ENCODE data around the gene RPL27.
A peak's percentile ranks its signal among the peaks of the same experiment; 100 is the strongest.
"Not testable (repeated sequence)": the region's sequence is repeated elsewhere in the genome, so short reads cannot be mapped to it uniquely, and the experiment has no call there.

The RPL27 gene

DNA sequence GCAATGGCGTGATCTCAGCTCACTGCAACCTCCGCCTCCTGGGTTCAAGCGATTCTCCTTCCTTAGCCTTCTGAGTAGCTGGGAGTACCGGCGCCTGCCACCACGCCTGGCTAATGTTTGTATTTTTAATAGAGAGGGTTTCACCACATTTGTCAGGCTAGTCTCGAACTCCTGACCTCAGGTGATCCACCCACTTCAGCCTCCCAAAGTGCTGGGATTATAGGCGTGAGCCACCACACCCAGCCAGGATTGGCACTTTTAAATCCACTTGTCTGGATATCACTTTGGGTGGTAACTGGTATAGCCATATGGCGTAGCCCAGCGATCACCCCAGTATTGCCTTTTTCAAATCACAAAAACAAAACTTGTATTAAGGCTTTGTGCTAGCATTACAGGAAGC lies 4.3 kb upstream of the RPL27 start:
- DNase-seq: not testable (repeated sequence)

DNA sequence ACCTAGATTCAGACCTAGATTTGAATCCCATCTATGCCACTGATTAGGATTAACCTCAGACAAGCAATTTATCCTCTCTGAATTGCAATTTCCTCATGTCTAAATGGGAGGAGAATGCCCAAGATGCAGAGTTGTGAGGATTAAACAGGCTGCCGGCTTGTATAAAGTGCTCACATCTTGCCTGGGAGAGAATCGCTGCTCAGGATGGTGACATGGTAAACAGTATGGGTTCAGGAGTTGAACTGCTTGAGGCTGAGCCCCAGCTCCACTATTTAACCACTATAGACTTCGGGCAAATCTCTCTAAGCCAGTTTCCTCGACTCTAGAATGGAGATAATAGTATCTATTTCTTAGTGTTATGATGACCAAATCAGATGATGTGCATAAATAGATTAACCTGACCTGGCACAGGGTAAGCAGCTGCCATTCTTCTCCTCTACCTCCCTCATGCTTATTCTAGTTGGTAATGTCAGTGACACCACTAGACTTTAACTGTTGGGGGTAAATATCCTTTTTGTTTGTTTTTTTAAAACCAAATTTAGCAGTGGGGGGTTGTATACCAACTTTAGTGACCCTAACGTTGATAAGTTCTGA lies 732 bp upstream of the RPL27 start:
- DNase-seq: no peak

DNA sequence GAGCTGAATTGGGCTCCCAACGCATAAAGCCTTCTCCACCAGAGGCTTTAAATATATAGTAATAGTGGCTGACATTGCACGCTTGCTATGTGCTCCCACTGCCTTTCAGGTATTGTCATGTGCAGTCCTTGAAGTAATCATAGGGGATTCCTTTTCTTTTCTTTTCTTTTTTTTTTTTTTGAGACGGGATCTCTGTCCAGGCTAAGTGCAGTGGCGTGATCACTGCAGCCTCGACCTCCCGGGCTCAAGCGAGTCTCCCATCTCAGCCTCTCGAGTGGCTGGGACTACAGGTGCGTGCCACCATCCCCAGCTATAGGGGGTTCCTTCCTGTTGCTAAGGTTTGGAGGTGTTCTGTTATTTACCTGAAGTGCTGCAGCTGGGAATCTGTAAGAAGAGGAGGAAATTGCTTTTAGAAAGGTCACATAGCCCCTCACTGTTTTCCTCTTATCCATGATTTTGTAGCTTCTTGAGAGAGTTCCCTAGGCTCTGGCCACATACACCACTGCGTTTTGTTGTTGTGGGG lies 845 bp downstream of the RPL27 start:
- no peak for DNase-seq

DNA sequence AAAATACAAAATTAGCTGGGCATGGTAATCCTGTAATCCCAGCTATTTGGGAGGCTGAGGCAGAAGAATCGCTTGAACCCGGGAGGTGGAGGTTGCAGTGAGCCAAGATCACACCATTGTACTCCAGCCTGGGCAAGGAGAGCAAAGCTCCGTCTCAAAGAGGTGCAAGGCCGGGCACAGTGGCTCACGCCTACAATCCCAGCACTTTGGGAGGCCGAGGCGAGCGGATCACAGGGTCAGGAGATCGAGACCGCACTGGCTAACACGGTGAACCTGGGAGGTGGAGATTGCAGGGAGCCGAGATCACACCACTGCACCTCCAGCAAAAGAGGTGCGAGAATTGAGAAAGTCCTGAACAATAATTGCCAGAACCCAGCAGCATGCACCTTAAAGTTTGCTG lies 2.7 kb downstream of the RPL27 start:
- DNase-seq: not testable (repeated sequence)

DNA sequence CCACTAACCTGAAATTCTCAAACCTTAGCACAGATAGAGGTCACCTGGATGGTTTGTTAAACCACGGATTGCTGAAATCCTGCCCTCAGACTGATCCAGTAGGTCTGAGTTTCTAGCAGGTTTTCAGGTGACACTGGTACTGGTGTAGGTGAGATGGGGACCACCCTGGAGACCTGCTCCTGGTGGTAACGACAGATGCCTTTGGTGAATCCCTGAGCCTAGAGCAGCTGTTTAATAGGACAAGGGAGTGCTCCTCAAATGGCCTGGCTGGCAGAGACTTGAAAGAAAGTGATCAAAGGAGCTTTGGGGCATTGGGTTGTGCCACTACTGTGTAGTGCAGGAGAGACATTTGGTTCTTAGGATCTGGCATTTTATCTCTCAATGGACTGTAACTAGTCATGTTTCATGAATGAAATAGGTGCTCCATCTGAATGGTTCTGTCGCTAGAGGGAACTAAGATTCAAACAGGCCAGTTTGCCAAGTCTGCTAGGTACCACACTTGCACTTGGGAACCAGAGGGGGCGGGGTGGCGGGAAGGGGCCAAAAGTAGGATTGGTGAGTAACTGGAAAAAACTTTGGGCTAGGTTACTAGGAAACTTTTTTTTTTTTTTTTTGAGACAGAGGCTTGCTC lies 5.4 kb downstream of the RPL27 start:
- DNase-seq: peak in 1 of 14 donors; percentile 13

DNA sequence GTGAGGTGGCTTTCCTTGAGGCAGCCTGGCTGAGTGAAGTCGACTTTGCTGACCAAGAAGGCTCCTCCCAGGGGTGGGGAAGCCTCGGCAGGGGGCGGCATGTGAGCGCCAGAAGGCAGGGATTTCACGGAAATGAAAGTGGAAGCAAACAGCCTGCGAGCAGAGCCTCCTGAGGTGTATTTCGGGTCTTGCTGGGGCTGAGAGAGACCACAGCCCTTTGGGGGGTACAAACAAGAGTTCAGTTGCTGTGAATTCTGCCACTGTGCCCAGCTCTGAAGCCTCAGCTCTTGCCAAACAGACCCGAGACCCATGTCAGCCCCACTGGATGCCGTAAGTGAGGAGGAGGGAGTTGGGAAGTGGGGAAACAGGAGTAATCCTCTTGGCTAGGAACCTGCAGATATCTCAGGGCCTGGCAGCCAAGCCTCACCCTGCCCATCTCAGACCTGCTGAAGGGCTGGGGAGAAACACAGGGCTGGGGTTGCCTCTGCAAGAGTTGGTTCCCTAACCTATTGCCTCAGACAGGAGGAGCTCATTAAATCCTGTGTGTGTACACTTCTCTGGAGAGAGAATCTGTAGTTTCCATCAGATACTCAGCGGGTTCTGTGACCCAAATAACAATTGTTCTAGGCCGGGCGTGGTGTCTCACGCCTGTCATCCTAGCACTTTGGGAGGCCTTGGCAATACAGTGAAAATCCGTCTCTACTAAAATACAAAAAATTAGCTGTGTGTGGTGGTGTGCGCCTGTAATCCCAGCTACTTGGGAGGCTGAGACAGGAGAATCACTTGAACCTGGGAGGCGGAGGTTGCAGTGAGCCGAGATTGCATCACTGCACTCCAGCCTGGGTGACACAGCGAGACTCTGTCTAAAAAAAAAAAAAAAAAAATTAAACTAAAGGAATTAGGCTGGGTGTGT lies 8.7 kb downstream of the RPL27 start, which contains the start of gene IFI35:
IFI35 (plus strand) TSS at position 146 of the 913 bp plus-strand sequence; CDS start at position 310, 164 bp downstream.
- peak in 11 of 14 donors; percentile 35 to 80 (median 59) for DNase-seq

DNA sequence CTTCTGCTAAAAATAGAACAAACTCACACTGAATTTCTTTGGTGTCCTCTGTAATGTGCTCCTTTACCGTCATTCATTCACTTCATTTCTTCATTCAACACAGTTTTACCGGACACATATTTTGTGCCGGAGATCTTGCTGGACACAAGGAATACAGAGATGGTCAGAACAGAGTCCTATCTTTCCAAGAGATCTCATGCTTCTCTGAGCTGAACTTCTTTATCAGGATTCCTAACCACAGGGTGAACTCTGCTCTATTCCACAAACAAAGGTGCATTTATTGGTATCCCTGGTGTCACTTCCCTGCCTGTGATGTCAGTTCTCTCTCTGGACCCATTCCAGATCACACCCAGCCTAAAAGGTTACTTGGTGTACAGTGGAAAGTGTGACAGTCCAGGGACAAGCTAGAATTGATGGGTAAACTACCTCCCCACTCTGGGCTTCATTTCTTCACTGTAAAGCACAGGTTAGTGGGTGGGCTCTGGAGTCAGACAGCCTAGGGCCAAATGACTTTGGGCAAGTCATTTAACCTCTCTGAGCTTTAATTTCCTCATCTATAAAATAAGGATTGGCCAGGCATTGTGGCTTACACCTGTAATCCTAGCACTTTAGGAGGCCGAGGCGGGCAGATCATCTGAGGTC lies 12.6 kb downstream of the RPL27 start:
- no peak for DNase-seq

DNA sequence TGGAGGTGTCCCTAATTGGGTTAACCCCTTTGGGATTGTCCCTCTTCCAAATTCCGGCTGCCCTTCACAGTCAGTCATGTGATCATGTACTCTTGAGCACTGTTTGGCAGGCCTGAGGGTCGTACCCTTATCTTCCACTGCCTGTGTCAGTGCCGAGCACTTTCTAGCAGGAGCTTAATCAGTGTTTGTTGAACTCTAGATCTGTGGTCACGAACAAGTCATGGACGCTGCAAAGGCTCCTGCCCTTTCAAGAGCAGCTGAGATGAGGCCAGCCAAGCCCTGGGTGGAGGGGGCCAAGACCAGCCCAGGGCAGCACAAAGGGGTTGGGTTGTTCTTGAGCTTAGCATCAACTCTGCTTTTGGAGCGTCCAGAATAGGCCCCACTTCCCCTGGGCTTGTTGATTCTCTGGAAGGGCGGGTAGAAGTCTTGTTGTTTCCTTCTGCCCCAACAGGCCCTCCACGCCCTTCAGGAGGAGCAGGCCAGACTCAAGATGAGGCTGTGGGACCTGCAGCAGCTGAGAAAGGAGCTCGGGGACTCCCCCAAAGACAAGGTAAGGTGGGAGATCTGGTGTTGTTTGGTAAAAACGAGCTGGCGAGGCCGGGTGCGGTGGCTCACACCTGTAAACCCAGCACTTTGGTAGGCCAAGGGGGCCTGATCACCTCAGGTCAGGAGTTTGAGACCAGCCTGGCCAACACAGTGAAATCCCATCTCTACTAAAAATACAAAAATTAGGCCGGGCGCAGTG lies 13.7 kb downstream of the RPL27 start:
- DNase-seq: no peak

DNA sequence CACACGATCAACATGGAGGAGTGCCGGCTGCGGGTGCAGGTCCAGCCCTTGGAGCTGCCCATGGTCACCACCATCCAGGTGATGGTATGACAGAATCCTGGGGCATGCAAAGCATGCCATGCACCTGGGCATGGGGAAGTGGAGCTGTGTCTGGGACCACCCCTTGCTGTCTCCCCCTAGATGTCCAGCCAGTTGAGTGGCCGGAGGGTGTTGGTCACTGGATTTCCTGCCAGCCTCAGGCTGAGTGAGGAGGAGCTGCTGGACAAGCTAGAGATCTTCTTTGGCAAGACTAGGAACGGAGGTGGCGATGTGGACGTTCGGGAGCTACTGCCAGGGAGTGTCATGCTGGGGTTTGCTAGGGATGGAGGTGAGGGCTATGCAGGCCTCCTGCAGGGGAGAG lies 15.1 kb downstream of the RPL27 start:
- DNase-seq: no peak

DNA sequence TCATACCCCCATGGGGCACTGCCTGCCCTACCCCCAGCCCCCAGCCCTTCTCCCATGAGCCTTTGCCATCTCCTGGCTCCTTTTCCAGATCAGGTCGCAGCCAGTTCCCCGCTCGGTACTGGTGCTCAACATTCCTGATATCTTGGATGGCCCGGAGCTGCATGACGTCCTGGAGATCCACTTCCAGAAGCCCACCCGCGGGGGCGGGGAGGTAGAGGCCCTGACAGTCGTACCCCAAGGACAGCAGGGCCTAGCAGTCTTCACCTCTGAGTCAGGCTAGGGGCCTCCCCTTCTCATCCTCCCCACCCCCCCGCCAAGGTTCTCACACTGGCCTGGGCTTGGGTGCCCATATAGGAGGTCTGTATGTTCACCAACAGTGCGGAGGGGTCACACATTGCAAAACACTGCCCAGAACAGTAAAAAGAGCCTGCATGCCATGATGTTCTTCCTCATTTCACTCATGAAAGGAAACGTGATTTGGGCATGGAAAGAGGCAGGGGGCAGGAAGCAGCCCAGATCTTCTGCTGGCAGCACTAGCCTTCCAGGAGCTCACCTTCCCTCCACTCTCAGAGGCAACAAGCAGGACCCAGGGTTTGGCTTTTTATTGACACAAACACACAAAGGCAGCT lies 15.9 kb downstream of the RPL27 start:
- no peak for DNase-seq

DNA sequence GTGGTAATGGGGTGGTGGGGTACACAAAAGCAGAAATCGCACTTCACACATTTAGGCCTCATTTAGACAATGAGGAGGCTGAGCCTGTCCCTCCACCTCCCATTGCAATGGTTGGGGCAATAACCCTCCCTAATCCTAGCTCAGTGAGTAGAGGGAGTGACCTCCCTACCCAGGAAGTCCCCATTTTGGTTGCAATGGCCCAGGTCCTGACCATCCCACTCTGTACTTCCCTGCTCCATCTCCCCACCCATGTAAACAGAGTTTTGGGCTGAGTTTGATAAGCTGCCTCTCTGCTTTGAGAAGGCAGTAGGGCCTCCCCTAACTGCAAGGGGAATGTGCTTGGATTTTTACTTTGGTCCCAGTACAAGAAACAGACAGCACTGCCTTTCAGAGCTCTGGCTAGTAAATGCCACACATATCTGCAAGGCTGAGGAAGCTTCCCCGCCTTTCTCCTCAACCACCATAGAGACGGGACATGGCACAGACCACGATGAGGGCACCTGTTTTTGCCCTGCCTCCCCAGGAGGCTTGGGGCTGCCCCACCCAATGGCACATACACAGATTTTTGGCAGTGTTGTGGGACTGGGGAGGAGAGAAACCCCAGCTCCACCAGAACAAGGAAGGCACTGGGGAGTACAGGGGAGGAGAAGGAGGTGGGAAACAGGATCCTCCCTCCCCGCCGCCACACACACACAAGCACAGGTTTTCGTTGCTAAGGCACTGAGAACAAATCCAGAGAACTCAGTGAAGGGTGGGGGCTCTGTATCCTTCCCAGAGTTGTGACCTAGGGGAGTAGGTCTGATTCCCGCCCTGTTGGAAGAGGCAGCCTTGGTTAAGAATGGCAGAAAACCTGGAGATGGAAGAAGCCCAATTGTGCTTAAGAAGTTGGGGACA lies 16.7 kb downstream of the RPL27 start:
- DNase-seq: no peak

DNA sequence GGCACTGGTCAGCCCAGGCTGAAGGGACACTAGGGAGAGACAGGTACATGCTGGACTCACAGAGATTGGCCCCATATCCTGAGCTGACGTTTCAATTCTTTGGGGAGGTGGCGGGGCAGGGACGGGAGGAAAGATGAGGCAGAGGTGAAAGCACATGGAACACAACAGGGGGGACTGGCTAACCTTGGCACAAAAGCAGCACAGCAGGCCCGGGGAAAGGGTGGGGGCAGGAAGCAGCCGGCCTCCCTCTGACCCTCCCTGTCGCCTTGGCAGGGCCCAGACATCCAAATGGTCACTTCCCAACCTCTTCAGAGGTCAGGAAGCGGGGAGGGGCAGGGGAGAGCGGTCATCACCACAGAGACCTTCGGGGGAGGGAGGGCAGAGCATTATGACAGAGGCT lies 17.4 kb downstream of the RPL27 start:
- no peak for DNase-seq

DNA sequence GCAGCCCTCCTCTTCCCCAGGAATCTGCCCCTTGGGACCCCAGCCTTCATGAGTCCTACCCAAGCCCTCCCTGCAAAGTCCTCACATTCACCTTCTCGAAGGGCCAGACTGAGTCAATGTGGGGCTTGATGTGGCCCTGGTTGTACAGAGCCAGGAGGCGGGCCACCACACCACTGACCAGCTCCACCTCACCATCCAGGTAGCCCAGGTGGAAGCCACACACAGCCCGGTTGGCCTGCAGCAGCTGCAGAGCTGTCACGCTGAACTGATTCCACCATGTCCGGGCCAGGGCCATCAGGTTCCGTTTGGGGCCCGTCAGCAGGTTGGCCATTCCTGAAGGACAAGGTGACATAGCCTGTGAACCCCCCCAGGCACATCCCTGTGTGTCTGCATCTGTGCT lies 18.0 kb downstream of the RPL27 start:
- no peak for DNase-seq

DNA sequence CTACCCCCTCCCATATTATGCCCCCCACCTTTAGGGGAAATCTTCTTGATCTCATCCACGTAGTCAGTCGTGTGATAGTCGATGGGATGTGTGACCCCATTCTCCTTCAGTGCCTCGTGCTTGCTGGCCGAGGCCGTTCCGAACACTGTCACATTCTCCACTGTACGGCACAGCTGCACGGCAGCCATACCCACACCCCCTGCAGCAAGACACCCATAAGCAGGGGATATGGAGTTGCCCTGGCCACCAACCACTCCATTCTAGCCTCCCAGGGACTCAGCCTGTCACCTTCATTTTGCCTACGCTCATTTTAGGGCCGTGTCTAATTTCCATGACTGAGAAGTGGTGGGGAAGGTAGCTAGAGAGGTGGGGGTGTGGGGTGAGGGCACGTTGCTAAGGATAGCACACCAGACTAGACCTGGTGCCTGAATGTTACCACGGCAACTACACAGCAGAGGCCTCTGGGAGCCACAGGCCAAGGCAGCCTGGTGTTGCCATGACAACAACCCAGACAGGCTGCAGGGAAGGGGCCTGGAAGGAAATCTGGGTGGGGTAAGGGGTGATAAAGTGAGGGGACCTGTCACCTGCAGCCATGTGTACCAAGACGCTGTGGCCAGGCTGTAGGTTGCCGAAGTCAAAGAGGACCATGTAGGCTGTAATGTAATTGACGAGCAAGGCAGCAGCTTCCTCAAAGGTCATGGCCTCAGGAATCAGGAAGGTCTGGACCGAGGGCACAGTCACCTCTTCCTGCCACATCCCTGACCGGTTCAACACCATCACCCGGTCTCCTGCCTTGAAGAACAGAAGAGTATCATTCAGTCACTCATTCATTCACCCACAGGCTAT lies 20.0 kb downstream of the RPL27 start:
- DNase-seq: peak in 1 of 14 donors; percentile 10

DNA sequence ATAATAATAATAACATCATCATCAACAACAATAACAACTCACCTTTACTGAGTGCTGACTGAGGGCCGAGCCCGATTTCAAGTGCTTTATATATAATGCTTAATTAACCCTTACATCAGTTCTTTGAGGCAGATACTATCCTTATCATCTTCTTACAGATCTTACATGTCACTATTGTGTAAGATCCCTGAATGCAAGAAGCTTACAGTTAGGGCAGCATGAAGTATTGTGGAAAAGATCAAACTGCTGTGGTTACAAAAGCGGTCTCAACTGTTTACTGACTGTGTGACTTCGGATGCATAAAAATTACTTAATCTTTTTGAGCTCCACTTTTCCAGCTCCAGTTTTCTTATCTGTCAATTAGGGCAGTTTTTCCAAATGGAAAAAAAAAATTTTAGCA lies 20.7 kb downstream of the RPL27 start:
- no peak for DNase-seq

DNA sequence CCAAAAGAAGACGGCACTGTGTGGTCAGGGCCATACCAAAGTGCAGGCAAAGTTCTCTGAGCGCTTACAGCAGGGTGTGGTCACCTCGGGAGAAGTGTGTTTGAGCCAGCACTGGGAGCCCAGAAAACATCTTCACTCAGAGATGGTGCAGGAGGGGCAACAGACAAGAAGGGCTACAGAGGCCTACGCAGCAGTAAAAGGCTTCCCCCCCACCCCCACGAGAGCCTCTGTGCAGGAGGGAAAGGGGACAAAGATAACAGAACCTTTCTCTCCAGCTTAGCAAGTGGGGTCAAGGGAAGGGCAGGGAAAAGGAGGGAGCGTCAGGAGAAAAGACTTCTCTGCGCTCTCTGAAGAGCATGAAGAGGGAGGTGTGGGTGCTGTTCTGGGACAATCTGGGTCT lies 21.2 kb downstream of the RPL27 start:
- no peak for DNase-seq

DNA sequence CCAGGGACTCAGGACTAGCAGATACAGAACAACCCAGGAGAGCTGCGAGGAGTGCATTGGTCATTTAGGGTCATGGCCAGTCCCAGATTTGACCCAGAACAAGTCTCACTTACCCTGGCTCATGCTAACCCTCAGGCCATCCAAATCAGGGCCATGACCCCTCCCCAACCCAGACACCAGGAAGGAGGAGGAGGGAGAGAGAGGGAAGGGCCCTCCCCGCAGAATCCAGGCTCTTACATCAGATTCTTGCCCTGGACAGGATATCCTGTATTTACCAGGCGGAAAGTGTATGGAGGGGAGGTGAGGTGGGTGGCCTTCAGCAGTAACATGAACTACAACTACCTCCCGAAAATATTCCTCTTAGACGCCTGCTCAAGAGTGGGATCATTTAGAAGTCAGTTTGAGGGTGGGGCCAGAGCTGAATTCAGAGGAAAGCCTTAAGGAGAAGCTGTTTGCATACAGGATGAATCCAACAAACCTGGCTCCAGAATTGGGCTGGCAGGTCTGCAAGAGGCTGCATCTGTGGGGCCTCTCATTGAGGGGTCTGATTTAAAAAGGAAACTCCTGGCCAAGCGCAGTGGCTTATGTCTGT lies 21.9 kb downstream of the RPL27 start:
- no peak for DNase-seq

DNA sequence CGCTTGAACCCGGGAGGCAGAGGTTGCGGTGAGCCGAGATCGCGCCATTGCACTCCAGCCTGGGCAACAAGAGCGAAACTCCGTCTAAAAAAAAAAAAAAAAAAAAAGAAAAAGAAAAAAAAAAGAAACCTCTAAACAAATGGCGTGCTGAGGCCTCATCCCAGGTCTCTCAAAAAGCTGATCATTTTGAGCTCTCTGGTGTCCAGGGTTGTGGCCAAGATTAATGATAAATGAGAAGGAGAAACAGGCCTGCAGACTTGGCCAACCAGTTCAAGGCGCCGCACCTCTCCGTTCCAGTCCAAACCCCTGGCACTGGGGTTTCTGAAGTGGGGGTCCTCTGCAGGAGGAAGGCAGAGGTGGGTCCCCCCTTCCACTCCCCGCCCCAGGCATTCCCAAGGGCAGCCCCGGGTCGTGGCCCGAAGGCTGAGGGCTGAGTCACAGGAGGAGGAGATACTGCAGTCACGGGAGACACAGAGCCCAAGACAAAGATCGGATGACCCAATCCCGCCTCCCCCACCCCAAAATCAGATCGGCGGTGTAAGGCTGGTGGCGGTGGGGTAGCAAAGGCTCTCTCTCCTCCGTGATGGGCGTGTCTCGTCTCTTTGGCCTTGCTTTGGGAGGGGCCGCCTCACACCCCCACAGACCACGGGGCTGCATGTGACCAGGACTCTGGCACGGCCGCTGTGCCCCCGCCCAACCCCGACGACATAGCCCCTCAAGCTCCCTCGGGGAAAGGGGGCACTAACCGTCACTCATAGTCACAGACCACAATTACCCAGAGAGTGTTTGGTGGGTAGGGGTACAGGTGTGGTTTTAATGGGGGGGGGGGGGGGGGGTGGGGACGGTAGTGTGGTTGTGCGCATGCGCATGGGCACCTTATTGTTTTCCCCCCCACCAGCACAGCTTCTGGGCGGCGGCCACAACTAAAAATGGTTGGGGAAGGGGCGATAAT lies 22.8 kb downstream of the RPL27 start:
- DNase-seq: peak in 11 of 14 donors; percentile 30 to 81 (median 66)
